Measurements from ENCODE around the gene BCDIN3D.
A peak's percentile ranks its signal among the peaks of the same experiment; 100 is the strongest.

Gene BCDIN3D

GRCh38 chr12:49853671-49854070, 10.8 kb upstream of the BCDIN3D start:
- DNase-seq: no peak

- no peak for DNase-seq
Measured at GRCh38 chr12:49847161-49847560, 4.3 kb upstream of the BCDIN3D start.

- DNase-seq: no peak
Measured at GRCh38 chr12:49846032-49846431, 3.1 kb upstream of the BCDIN3D start.

- DNase-seq: no peak
Measured at GRCh38 chr12:49843876-49844437, 1.1 kb upstream of the BCDIN3D start.

GRCh38 chr12:49843411-49843810, 505 bp upstream of the BCDIN3D start:
- DNase-seq: no peak

GRCh38 chr12:49838973-49839633, 3.8 kb downstream of the BCDIN3D start:
- peak; percentile 41 to 59 for DNase-seq

GRCh38 chr12:49832836-49833421, 10.0 kb downstream of the BCDIN3D start:
- no peak for DNase-seq

- no peak for DNase-seq
Measured at GRCh38 chr12:49831717-49832116, 11.2 kb downstream of the BCDIN3D start.

GRCh38 chr12:49828133-49829091, 14.5 kb downstream of the BCDIN3D start, which contains the start of gene NCKAP5L:
TSS of gene NCKAP5L (minus strand) at chr12:49828413. CDS start at chr12:49804044, 24,369 bp downstream.
- DNase-seq: peak; percentile 93 to 95

GRCh38 chr12:49827401-49828099, 15.4 kb downstream of the BCDIN3D start:
- peak; percentile 41 to 47 for DNase-seq

GRCh38 chr12:49827051-49827400, 15.9 kb downstream of the BCDIN3D start:
- no peak for DNase-seq

- no peak for DNase-seq
Measured at GRCh38 chr12:49825971-49826421, 16.9 kb downstream of the BCDIN3D start.

GRCh38 chr12:49825360-49825970, 17.4 kb downstream of the BCDIN3D start:
- DNase-seq: peak in 1 of 2 donors; percentile 61

GRCh38 chr12:49824895-49825294, 18.0 kb downstream of the BCDIN3D start:
- peak in 1 of 2 donors; percentile 49 for DNase-seq

- DNase-seq: no peak
Measured at GRCh38 chr12:49824416-49824815, 18.5 kb downstream of the BCDIN3D start.

GRCh38 chr12:49823951-49824350, 19.0 kb downstream of the BCDIN3D start:
- no peak for DNase-seq

- DNase-seq: no peak
Measured at GRCh38 chr12:49823350-49823749, 19.6 kb downstream of the BCDIN3D start.

- no peak for DNase-seq
Measured at GRCh38 chr12:49821373-49822287, 21.3 kb downstream of the BCDIN3D start.

GRCh38 chr12:49819786-49820185, 23.1 kb downstream of the BCDIN3D start:
- no peak for DNase-seq

- DNase-seq: no peak
Measured at GRCh38 chr12:49818241-49818895, 24.5 kb downstream of the BCDIN3D start.

Measured in CD4-positive, alpha-beta T cell treated with Interleukin-1 beta for 1 hour (primary cell).